H9 (cell line): ENCODE data around the gene REG3G. TPM values are rescaled to one million over a fixed set of nuclear protein-coding genes. Genes with fewer than 3 reads are reported as not detected.
A peak's percentile ranks its signal among the peaks of the same experiment; 100 is the strongest.

Source experiments
- DNase-seq: peaks from one replicate; pipeline ENCODE4 v3.0.0-alpha.2; 2017
- H2AFZ ChIP-seq: one replicate; pipeline ENCODE4 v1.6.1; 2013; ENCODE audit warnings: mild to moderate bottlenecking, low read length, control low read depth, moderate library complexity
- H2AK5ac ChIP-seq: 2 replicates; pipeline ENCODE4 v1.6.1; 2013; ENCODE audit warnings: low read length, control low read depth, mixed read lengths; ENCODE audit not compliant: insufficient read length
- H2BK120ac ChIP-seq: one replicate; pipeline ENCODE4 v1.6.1; 2013; ENCODE audit warnings: low read depth, mild to moderate bottlenecking, low read length, control low read depth, inconsistent platforms; ENCODE audit not compliant: poor library complexity, severe bottlenecking
- H2BK12ac ChIP-seq: 2 replicates; pipeline ENCODE4 v1.6.1; 2013; ENCODE audit warnings: low read length, control low read depth, mixed read lengths, low read depth; ENCODE audit not compliant: insufficient read length
- H2BK15ac ChIP-seq: 2 replicates; pipeline ENCODE4 v1.6.1; 2013; ENCODE audit warnings: low read depth, low read length, control low read depth
- H2BK20ac ChIP-seq: one replicate; pipeline ENCODE4 v1.6.1; 2013; ENCODE audit warnings: low read depth, mild to moderate bottlenecking, low read length, control low read depth, inconsistent platforms; ENCODE audit not compliant: poor library complexity, severe bottlenecking
- H2BK5ac ChIP-seq: 2 replicates; pipeline ENCODE4 v1.6.1; 2013; ENCODE audit warnings: low read length, control low read depth, mixed read lengths; ENCODE audit not compliant: insufficient read length
- H3K14ac ChIP-seq: 2 replicates; pipeline ENCODE4 v1.6.1; 2013; ENCODE audit warnings: low read length, control low read depth; ENCODE audit not compliant: insufficient read depth
- H3K18ac ChIP-seq: 2 replicates; pipeline ENCODE4 v1.6.1; 2013; ENCODE audit warnings: low read depth, mild to moderate bottlenecking, mixed read lengths, low read length, control low read depth; ENCODE audit not compliant: insufficient read length
- H3K23ac ChIP-seq: 2 replicates; pipeline ENCODE4 v1.6.1; 2013; ENCODE audit warnings: low read length, control low read depth, mixed read lengths, low read depth; ENCODE audit not compliant: insufficient read length
- H3K23me2 ChIP-seq: 2 replicates; pipeline ENCODE4 v1.6.1; 2013; ENCODE audit warnings: low read depth, mild to moderate bottlenecking, mixed read lengths, low read length, control low read depth; ENCODE audit not compliant: insufficient read length, poor library complexity, severe bottlenecking
- H3K27ac ChIP-seq: 2 replicates; pipeline ENCODE4 v1.5.1; 2013; ENCODE audit warnings: low read length, control low read depth, mixed read lengths, low read depth; ENCODE audit not compliant: insufficient read length
- H3K27me3 ChIP-seq: 2 replicates; pipeline ENCODE4 v1.6.1; 2013; ENCODE audit warnings: low read length, control low read depth, inconsistent platforms; ENCODE audit not compliant: insufficient read depth
- H3K4ac ChIP-seq: 2 replicates; pipeline ENCODE4 v1.6.1; 2013; ENCODE audit warnings: low read depth, mild to moderate bottlenecking, control low read depth, inconsistent platforms, low read length, moderate library complexity
- H3K4me1 ChIP-seq: 2 replicates; pipeline ENCODE4 v1.6.1; 2013; ENCODE audit warnings: low read length, control low read depth, inconsistent platforms; ENCODE audit not compliant: insufficient read depth
- H3K4me2 ChIP-seq: 2 replicates; pipeline ENCODE4 v1.6.1; 2013; ENCODE audit warnings: low read length, control low read depth, mixed read lengths; ENCODE audit not compliant: insufficient read length, insufficient read depth
- H3K56ac ChIP-seq: 2 replicates; pipeline ENCODE4 v1.6.1; 2013; ENCODE audit warnings: low read depth, mild to moderate bottlenecking, mixed read lengths, low read length, control low read depth; ENCODE audit not compliant: insufficient read length
- H3K79me1 ChIP-seq: 2 replicates; pipeline ENCODE4 v1.6.1; 2013; ENCODE audit warnings: low read depth, mild to moderate bottlenecking, moderate library complexity, low read length, control low read depth, inconsistent platforms; ENCODE audit not compliant: insufficient read depth, poor library complexity, severe bottlenecking
- H3K79me2 ChIP-seq: 2 replicates; pipeline ENCODE4 v1.6.1; 2013; ENCODE audit warnings: low read length, control low read depth, inconsistent platforms; ENCODE audit not compliant: insufficient read depth
- H3K9ac ChIP-seq: 2 replicates; pipeline ENCODE4 v1.6.1; 2013; ENCODE audit warnings: low read length, control low read depth, mixed read lengths; ENCODE audit not compliant: insufficient read length; ENCODE audit errors: extremely low read depth
- H3K9me3 ChIP-seq: one replicate; pipeline ENCODE4 v1.6.1; 2013; ENCODE audit warnings: low read depth, low read length, inconsistent platforms; ENCODE audit not compliant: control insufficient read depth
- H3T11ph ChIP-seq: one replicate; pipeline ENCODE4 v1.6.1; 2013; ENCODE audit warnings: mild to moderate bottlenecking, low read length, control low read depth, inconsistent platforms
- H4K20me1 ChIP-seq: one replicate; pipeline ENCODE4 v1.6.1; 2013; ENCODE audit not compliant: control insufficient read depth, insufficient read length, insufficient read depth
- H4K5ac ChIP-seq: 2 replicates; pipeline ENCODE4 v1.6.1; 2013; ENCODE audit warnings: low read depth, mild to moderate bottlenecking, mixed read lengths, low read length, control low read depth; ENCODE audit not compliant: insufficient read length
- H4K8ac ChIP-seq: replicated peaks from 2 replicates; pipeline ENCODE4 v1.6.1; 2013; ENCODE audit warnings: low read length, control low read depth, mixed read lengths, low read depth; ENCODE audit not compliant: insufficient read length
- H4K91ac ChIP-seq: 2 replicates; pipeline ENCODE4 v1.6.1; 2013; ENCODE audit warnings: low read depth, mild to moderate bottlenecking, moderate library complexity, mixed read lengths, low read length, control low read depth; ENCODE audit not compliant: insufficient read length
- H3K27ac Mint-ChIP-seq, 3 experiments: 2 replicates in 2 of 3; 3 replicates in 1 of 3; pipeline ENCODE4 v1.8.0; 2020 to 2021; ENCODE audit warnings: mixed read lengths in 3 of 3, mild to moderate bottlenecking in 1 of 3, moderate library complexity in 1 of 3
- H3K27me3 Mint-ChIP-seq: 2 replicates; pipeline ENCODE4 v1.8.0; 2021; ENCODE audit warnings: low read depth, mild to moderate bottlenecking, moderate library complexity, mixed read lengths
- H3K36me3 Mint-ChIP-seq, 3 experiments: 2 replicates in 2 of 3; 3 replicates in 1 of 3; pipeline ENCODE4 v1.8.0; 2020 to 2021; ENCODE audit warnings: low read depth in 3 of 3, mixed read lengths in 3 of 3; ENCODE audit not compliant: insufficient read depth in 1 of 3
- H3K4me1 Mint-ChIP-seq, 2 experiments: 2 replicates each; pipeline ENCODE4 v1.8.0; 2020; ENCODE audit warnings: mixed read lengths in 2 of 2
- H3K4me3 Mint-ChIP-seq, 2 experiments: 2 replicates in 1 of 2; 3 replicates in 1 of 2; pipeline ENCODE4 v1.8.0; 2020 to 2021; ENCODE audit warnings: mild to moderate bottlenecking in 2 of 2, mixed read lengths in 2 of 2, moderate library complexity in 1 of 2
- H3K9me3 Mint-ChIP-seq, 2 experiments: 2 replicates in 1 of 2; 3 replicates in 1 of 2; pipeline ENCODE4 v1.8.0; 2020; ENCODE audit warnings: mild to moderate bottlenecking in 2 of 2, mixed read lengths in 2 of 2, moderate library complexity in 1 of 2
- WGBS: extraction: QIAGEN DNeasy Blood & Tissue Kit; methylation state at CpG from one replicate; pipeline ENCODE4 v1.1.7; 2013; ENCODE audit warnings: missing lambda C conversion rate, low lambda C conversion rate, mixed read lengths; ENCODE audit not compliant: insufficient read length; ENCODE audit errors: extremely low coverage; 5-methylcytosine and 5-hydroxymethylcytosine counted together
- total RNA-seq: library from RNA; stranded (reverse); gene quantifications from 2 replicates; pipeline ENCODE4 v1.2.1, GENCODE V29; 2021
- TF ChIP-seq, protein P1 (sequence below): fragments of 200-600 bp; sonication (generic); conservative IDR thresholded peaks from 3 replicates; pipeline ENCODE4 v1.8.0; 2021; ENCODE audit warnings: antibody characterized with exemption, mild to moderate bottlenecking

The REG3G gene
- total RNA-seq, 1 experiment from 2014 or later = not detected

- H3K4me2 ChIP-seq = peak overlapping the region; percentile 85
- no peaks in the 10 kb centered on the region; a peak in 1 of 7 replicates for H3K36me3 Mint-ChIP-seq
- no peak overlapping the region; the same call in 1 of the 2 replicates for H3K14ac ChIP-seq
- no peak overlapping the region for H4K5ac ChIP-seq
- H2BK12ac ChIP-seq = no peak overlapping the region
- H2BK5ac ChIP-seq = no peak overlapping the region
- H3K4me1 ChIP-seq = no peaks in the 10 kb centered on the region
- H2AK5ac ChIP-seq = no peak overlapping the region
- H3K18ac ChIP-seq = no peak overlapping the region
- no peak overlapping the region for H3K4ac ChIP-seq
- no peak overlapping the region for H2BK20ac ChIP-seq
- DNase-seq = peak; percentile 88
- peaks cover 54% of the 10 kb centered on the region for H3K27me3 Mint-ChIP-seq
- no peak overlapping the region for H3T11ph ChIP-seq
- no peak overlapping the region for H3K9ac ChIP-seq
- H2BK15ac ChIP-seq = no peak overlapping the region
- H3K79me1 ChIP-seq = no peaks in the 10 kb centered on the region
- H2AFZ ChIP-seq = no peak overlapping the region
- no CpG with 5 or more reads among the region's 45 CpGs for WGBS
- no peak overlapping the region for H3K56ac ChIP-seq
- no peaks in the 10 kb centered on the region for H3K79me2 ChIP-seq
- no peaks in the 10 kb centered on the region for H3K9me3 ChIP-seq
- peaks cover 8% of the 10 kb centered on the region for H3K23me2 ChIP-seq
- H3K4me1 Mint-ChIP-seq = peaks cover 12 to 14% of the 10 kb centered on the region in 2 experiments
- no peak overlapping the region for H4K91ac ChIP-seq
- peak overlapping the region; percentile 73 to 88 for H3K4me3 Mint-ChIP-seq
- H3K27ac Mint-ChIP-seq = peak overlapping the region in 1 of 3 experiments; percentile 46; a peak in 1 of 7 replicates
- no peak overlapping the region for H2BK120ac ChIP-seq
- no peak overlapping the region for H4K8ac ChIP-seq
- H3K27ac ChIP-seq = no peak overlapping the region
- H3K9me3 Mint-ChIP-seq = no peaks in the 10 kb centered on the region
- H4K20me1 ChIP-seq = no peaks in the 10 kb centered on the region
- H3K27me3 ChIP-seq = peaks cover 18% of the 10 kb centered on the region; the same call in 1 of the 2 replicates
- H3K23ac ChIP-seq = no peak overlapping the region
- TF ChIP-seq, protein P1, sequence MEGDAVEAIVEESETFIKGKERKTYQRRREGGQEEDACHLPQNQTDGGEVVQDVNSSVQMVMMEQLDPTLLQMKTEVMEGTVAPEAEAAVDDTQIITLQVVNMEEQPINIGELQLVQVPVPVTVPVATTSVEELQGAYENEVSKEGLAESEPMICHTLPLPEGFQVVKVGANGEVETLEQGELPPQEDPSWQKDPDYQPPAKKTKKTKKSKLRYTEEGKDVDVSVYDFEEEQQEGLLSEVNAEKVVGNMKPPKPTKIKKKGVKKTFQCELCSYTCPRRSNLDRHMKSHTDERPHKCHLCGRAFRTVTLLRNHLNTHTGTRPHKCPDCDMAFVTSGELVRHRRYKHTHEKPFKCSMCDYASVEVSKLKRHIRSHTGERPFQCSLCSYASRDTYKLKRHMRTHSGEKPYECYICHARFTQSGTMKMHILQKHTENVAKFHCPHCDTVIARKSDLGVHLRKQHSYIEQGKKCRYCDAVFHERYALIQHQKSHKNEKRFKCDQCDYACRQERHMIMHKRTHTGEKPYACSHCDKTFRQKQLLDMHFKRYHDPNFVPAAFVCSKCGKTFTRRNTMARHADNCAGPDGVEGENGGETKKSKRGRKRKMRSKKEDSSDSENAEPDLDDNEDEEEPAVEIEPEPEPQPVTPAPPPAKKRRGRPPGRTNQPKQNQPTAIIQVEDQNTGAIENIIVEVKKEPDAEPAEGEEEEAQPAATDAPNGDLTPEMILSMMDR = peak; percentile 10; the same call in 2 of the 3 replicates
Observed at GRCh38 chr2:78992807-78993517, 32.5 kb upstream of the REG3G start.
